Measurements from ENCODE around the gene PSME1.

PSME1 gene

DNA sequence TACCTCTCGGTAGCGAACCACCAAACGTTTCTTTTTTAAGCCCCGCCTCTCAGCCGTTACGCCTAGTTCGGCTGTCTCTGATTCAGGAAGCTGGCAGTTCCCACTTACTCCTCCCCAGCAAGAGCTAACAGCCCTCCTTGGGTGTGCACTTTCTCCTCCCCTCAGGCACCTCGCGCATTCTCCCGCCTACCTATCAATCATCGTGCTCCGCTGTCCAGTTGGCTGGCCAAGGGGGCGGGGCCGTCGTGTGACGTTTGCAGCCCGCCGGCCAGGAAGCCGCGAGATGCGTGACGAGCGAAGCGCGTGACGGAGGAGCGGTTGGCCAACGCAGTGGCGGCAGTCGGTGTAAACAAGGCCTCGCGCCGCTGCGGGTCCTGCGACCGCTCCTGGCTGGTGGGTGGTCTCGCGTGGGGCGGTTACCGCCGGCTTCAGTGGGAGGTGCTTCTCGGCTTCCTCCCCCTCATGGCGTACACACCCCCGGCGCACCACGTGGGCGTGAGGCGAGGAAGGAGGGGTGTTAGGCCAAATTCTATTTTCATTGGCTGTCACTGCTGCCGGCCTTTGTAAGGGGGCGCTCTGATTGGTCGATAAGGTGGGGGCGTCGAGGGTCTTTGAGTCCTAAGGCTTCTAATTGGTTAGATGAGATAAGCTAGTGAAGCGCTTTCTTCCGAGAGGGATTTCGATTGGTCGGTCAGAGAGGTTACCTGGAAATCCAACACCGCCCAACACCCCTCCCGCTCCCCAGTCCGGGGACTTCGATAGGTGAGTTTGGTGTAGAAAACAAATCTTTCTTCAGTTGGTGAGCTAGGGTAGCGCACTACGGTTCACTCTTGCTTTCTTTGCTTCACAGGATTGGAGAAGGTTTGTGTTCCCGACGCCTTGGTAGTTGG lies 21.2 kb upstream of the PSME1 start, which contains the start of the genes DCAF11 and NRL:
Gene DCAF11, plus strand, starts transcription at position 246 of the 890 bp plus-strand sequence. CDS start 818 bp downstream, outside the sequence.
Gene NRL, minus strand, starts transcription at position 418 of the 890 bp plus-strand sequence. CDS start 32,101 bp downstream, outside the sequence.
- H3K4me3 ChIP-seq (ENCODE audit: low read length) = peak within 1 kb of the TSS; percentile 92
- DNase-seq (ENCODE audit: low read depth) = peak; percentile 100
- TF ChIP-seq, protein P1, sequence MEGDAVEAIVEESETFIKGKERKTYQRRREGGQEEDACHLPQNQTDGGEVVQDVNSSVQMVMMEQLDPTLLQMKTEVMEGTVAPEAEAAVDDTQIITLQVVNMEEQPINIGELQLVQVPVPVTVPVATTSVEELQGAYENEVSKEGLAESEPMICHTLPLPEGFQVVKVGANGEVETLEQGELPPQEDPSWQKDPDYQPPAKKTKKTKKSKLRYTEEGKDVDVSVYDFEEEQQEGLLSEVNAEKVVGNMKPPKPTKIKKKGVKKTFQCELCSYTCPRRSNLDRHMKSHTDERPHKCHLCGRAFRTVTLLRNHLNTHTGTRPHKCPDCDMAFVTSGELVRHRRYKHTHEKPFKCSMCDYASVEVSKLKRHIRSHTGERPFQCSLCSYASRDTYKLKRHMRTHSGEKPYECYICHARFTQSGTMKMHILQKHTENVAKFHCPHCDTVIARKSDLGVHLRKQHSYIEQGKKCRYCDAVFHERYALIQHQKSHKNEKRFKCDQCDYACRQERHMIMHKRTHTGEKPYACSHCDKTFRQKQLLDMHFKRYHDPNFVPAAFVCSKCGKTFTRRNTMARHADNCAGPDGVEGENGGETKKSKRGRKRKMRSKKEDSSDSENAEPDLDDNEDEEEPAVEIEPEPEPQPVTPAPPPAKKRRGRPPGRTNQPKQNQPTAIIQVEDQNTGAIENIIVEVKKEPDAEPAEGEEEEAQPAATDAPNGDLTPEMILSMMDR (IDR thresholded peaks at IDR 0.05; ENCODE audit: insufficient read depth, low read depth, low read length, missing control alignments) = no peak

DNA sequence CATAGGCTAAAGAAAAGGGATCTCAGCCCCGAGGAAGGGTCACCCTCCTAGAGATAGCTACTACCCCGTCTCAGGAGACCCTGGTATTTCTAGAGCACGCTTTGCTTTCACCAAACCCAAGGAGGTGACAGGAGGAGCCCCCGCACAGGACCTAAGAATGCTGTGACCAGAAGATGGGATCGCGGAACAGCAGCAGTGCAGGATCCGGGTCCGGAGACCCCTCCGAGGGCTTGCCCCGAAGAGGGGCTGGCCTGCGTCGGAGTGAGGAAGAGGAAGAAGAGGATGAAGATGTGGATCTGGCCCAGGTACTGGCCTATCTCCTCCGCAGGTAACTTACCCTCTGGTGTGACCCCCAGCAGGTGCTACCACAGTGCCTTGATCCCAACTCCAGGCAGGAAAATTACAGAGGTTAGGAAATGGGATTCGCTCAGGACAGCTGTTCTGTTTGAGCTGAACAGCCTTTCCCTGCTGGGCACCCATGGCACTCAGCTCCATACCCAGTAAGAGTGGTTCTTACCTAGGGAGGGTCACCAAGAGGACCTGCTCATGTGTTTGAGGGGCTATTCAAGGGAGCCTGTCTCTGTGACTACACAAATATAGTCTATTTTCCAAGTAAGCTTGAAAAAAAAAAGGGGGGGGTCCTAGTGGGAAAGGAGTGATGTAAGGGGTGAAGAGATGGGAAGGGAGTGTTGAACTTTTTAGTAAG lies 20.4 kb upstream of the PSME1 start:
- H3K4me3 ChIP-seq (ENCODE audit: low read length) = peak overlapping the region; percentile 92
- no peak for DNase-seq (ENCODE audit: low read depth)
- TF ChIP-seq, protein P1 (IDR thresholded peaks at IDR 0.05; ENCODE audit: insufficient read depth, low read depth, low read length, missing control alignments) = no peak

DNA sequence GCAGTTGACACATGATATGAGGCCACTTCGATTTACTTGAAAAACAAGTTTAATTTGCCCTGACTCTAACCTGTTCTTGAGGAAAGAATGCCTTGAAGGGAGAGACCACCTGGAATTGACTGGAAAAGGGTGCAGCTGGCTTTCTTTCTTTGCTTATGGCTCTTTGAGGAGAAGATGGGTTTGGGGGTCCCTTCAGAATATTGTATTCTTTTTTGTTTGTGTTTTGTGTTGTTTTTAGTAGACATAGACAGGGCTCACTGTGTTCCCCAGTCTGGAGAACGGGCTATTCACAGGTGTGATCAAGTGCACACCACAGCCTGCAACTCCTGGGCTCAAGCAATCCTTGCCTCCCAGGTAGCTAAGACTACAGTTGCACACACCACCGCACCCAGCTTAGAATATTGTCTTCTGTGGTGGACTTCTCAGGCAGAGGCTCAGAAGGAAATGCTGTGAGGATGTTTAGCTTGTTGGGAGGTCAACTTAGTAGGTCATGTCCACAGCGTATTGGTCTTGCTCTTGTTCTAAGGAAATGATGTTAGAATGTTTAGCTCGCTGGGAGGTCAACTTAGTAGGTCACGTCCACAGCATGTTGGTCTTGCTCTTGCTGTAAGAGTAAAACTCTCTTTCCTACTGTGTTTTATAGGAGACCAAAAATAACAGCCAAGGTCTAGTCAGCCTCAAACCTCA lies 19.7 kb upstream of the PSME1 start:
- TF ChIP-seq, protein P1 (IDR thresholded peaks at IDR 0.05; ENCODE audit: insufficient read depth, low read depth, low read length, missing control alignments) = no peak
- H3K4me3 ChIP-seq (ENCODE audit: low read length) = peak overlapping the region; percentile 92

DNA sequence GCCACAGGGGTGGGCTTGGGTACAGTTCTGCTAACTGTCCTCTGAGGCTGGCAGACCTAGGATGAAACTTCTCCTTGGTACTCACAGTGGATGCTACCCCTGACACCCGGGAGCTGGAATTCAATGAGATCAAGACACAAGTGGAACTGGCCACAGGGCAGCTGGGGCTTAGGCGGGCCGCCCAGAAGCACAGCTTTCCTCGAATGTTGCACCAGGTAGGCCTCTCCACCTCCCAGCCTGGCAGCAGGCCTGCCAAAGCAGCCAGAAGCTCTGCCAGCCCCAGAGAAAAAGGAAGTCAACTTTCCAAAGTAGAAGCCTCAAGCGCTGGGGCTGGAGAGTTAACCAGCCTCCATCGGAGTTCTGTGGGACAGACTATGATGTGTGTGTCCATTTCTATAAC lies 18.8 kb upstream of the PSME1 start:
- TF ChIP-seq, protein P1 (IDR thresholded peaks at IDR 0.05; ENCODE audit: insufficient read depth, low read depth, low read length, missing control alignments) = no peak
- H3K4me3 ChIP-seq (ENCODE audit: low read length) = no peak overlapping the region
- no peak for DNase-seq (ENCODE audit: low read depth)

More for the DNA sequence above, 19.7 kb upstream of the PSME1 start:
- DNase-seq (ENCODE audit: low read depth) = no peak

DNA sequence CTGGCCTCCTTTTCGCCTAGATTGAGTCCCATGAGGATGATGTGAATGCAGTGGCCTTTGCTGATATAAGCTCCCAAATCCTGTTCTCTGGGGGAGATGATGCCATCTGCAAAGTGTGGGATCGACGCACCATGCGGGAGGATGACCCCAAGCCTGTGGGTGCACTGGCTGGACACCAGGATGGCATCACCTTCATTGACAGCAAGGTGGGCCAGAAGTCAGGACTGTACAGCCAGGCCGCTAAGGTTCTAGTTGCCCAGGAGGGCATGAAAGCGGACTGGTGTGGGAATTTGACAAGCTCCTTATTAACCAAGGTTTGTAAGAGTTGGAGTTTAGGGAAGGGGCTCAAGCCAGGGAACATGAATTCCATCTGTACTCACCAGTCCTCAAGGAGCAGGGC lies 16.3 kb upstream of the PSME1 start:
- no peak for DNase-seq (ENCODE audit: low read depth)
- TF ChIP-seq, protein P1 (IDR thresholded peaks at IDR 0.05; ENCODE audit: insufficient read depth, low read depth, low read length, missing control alignments) = no peak

DNA sequence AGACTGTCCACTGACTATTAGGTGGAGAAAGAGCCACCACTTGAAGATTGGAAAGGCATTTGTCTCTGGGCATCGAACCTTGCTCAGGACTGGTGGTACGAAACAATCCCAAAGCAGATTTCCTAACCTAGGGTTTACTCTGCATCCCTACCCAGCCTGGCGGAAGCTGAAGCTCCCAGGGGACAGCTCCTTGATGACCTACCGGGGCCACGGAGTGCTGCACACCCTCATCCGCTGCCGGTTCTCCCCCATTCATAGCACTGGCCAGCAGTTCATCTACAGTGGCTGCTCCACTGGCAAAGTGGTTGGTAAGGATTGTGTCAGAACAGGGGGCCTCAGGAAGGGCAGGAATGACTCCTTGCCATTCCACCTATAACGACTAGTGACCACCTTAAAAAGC lies 14.8 kb upstream of the PSME1 start:
- H3K4me3 ChIP-seq (ENCODE audit: low read length) = no peak overlapping the region
- DNase-seq (ENCODE audit: low read depth) = no peak
- TF ChIP-seq, protein P1 (IDR thresholded peaks at IDR 0.05; ENCODE audit: insufficient read depth, low read depth, low read length, missing control alignments) = no peak

More for the DNA sequence above, 16.3 kb upstream of the PSME1 start:
- no peak overlapping the region for H3K4me3 ChIP-seq (ENCODE audit: low read length)
